VCaP (cell line): ENCODE data around the gene SLF1.

ENCODE experiments used
- H3K27ac ChIP-seq: fragments of 450-650 bp; 2 replicates; pipeline ENCODE4 v1.5.1; 2017
- TF ChIP-seq, protein P1 (sequence below): fragments of 450-650 bp; conservative IDR thresholded peaks from 2 replicates; pipeline ENCODE4 v1.5.1; 2017; ENCODE audit warnings: mild to moderate bottlenecking, moderate library complexity

Gene SLF1

DNA sequence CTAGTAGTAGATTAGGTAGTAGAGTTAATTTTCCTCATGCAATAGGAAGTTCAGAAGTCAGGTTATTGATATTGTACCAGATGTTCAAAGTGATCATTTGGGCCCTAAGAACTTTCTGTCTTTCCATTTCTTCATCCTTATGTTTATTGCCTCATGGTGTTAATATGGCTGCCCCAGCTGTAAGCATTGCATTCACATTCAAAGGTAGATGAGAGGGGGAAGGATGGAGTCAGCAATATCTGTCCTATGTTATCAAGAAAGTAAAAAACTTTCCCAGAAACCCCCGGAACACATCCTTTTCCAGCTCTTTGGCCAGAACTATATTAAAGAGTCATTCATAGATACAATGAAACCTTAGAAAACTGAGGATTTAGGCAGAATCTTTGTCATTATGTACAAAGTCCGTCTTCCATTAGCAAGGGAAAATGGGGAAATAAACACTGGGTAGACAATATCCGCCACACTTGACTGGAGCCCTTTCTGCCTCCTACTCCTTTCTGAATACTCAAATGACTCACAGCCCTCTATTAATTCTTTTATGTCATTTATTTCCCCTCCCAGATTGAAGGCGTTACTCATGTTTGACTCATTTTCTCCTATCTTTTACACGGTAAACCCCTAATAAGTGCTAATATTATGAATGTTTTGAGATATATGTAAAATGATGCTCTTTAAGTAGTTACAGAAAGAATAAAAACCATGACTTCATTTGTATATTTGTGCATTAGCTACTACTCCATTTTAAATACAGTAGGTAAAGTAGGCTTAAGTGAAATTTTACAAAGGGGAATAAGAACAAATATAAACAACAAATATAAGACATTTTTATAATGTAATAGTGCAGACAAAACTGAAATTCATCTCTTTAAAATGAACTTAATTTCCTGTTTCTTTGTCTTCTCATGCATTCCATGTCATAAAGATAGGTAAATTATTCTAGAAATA lies 127.6 kb downstream of the SLF1 start:
- TF ChIP-seq, protein P1, sequence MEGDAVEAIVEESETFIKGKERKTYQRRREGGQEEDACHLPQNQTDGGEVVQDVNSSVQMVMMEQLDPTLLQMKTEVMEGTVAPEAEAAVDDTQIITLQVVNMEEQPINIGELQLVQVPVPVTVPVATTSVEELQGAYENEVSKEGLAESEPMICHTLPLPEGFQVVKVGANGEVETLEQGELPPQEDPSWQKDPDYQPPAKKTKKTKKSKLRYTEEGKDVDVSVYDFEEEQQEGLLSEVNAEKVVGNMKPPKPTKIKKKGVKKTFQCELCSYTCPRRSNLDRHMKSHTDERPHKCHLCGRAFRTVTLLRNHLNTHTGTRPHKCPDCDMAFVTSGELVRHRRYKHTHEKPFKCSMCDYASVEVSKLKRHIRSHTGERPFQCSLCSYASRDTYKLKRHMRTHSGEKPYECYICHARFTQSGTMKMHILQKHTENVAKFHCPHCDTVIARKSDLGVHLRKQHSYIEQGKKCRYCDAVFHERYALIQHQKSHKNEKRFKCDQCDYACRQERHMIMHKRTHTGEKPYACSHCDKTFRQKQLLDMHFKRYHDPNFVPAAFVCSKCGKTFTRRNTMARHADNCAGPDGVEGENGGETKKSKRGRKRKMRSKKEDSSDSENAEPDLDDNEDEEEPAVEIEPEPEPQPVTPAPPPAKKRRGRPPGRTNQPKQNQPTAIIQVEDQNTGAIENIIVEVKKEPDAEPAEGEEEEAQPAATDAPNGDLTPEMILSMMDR = no peak
- no peak overlapping the region for H3K27ac ChIP-seq

DNA sequence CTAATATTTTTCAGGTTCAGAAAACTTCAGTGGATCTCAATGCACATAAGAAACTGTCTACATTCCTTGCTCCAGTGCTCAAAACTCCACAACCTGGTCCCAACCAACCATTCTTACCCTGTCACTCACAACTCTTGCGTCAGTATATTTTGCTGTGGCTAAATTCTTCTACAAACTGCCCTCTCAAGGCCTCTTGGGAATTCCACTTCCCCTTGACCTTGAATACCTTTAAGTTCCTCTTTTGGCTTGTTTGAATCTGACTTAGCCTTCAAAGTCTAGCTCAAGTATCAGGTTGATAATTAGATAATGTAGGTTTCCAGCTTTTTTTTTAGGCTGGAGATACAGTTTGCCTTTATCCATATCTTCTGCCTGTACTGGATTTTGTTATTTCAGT lies 128.3 kb downstream of the SLF1 start:
- H3K27ac ChIP-seq = no peak overlapping the region
- TF ChIP-seq, protein P1 = no peak
